Measurements from ENCODE around the gene SLC6A1.

The SLC6A1 gene

DNA sequence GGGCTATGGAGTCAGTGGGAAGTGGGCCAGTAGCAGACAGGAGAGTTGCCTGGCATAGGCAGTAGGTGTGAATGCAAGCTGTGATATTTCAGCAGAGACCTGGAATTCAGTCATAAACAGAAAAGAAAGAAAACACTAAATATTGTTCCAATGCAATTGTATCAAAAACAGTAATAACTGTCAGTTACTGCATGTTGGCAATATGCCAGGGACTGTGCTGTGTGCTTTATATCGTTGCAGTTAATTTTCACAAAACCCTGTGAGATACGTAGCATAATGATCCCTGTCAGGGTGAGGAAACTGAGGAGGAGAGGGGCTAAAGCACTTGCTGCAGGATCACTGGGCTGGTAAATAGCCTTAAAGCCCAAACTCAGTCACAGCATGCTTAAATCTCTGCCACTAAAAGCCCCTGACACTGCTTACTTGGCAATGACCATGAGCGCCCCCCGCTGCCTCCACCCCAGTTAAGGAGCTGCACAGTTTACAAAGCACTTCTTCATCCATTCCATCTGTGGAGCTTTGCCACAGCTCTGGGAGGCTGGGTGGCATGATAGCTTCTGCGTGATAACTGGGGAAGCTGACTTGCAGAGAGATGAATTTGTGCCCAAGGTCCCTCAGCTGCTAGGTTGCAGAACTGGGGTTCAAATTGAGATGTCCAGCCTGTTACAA lies 3.9 kb downstream of the SLC6A1 start:
- DNase-seq = no peak

DNA sequence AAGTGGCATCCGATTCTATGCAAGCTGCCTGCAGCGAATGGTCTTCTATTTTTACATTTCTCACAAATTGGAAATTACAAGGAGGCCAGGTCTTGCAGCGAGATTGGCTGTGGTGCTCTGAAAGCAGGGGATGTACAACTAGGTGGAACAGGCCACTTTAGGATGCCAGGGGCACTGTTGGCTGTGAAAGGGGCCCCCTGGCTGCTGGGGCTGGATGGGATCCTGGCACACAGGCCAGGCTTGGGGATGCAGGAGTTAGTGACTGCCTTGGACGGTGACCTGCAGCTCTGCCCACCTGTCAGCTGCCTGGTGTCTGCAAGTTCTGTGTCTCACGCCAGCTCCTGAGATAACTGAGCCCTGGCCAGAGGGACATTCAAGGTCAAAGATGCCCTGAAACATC lies 4.6 kb downstream of the SLC6A1 start:
- DNase-seq = no peak

DNA sequence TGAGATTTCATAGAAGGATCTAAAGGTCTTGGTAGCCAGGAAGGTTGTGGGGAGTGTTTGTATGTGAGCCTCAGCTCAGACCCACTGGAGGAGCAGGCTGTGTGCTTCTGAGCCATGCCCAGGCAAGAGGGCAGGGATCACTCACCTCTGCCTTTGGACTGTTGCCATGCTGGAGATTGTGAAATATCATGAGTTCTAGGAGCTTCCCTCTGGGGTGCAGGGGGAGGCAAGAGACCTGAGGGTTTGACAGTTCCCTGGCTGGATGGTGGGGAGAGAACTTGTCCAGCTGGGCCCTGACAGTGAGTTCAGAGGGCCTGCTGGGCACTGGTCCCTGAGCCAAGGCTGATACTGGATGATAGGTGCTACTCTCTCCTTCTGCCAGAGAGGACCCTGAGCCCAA lies 6.0 kb downstream of the SLC6A1 start:
- DNase-seq = no peak

DNA sequence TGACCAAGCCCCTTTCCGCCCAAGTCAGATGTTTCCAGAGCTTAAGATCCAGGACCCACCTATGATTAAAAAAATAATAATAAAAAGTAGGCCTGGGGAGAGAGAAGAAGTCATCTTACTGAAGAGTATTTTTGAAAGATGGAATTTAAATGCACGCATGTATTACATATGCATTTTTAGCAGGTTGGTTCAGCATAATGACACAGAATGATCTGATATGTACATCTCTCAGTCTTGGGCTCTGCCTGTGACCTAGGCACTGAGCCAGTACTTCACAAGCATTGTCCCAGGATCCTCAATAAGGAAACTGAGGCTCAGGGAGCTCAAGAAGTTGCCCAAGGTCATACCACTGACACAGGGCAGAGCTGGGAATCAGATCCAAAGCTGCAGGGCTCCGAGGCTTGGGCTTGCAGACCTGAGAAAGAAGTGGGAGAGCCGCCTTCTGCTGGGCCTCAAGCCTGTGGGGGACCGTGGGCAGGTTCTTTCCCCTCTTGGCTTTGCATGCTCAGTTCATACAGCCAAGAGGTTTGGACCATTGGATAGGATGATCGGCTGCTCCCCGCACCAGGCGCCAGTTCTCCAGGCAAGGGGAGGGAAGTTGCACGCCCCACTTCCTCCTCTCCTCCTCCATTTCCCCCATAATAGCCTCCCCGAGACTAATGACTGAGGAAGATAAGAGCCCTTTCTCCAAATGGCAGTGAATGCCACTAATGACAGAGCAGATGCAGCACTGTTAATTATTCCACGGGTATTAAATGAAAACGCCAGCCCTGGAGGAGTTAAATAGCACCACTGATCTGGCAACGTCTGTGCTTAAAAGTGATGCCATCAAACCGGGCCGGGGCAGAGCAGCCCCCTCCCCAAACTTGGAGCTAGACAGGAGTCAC lies 6.9 kb downstream of the SLC6A1 start:
- DNase-seq = no peak

DNA sequence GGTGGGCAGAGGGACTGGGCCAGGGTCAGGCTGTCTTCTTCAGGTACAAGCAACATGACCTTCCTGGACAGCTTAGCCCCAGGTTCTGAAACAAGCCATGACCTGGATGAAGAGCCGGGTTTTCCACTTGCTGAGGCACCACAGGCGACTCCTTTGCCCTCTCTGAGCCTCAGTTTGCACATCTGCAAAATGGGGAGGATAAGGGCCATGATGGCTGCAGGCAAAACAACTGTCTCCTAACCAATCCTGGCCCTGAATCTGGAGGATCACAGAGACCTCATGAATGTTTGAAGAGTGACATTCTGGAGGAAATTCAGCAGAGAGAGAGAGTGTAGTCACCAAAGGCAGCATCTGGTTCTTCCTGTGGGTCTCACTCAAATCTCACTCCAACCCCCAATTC lies 8.0 kb downstream of the SLC6A1 start:
- no peak for DNase-seq

DNA sequence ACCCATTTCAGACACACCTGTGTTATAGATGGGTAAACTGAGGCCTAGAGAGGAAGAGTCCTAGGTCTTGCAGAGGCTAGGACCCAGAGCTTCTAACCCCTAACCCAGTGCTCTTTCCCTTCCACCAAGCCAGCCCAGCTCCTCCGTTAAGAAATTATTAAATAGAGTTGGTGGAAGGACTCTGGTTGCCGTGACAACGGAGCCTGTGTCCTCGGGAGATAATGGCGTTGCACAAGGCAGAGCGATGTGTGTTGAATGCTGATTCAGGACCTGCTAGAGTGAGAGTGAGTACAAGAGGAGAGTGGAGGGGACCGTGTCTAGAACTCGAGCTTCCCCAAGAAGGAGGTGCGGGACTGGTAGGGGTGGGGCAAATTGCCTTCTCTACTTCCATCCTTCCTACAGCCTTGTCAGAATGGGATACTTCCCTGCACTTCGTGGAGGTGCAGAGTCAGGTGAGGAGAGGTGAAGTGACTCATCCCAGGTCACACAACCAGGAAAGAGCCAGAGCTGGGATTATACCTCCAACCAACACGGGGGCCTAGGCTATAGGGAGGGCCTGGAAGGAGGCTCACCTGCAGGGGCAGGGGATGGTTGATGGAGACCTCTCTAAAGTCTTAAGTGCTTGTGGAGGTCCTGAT lies 8.6 kb downstream of the SLC6A1 start:
- DNase-seq = no peak

DNA sequence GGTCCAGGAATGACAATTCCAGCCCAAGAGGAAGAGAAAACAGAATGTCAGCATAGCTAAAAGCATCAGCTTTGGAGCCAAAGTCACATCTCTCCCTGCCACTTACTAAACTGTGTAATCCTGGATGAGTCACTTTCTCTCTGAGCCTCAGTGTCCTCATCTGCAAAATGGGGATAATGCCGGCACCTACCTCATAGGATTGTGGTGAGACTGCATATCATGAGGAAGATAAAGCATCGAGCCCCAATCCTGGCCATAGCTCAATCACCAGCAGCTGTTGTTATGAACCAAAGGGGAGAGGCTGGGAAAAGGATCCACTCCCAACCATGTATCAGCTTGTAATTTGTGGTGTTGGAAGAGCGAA lies 9.1 kb downstream of the SLC6A1 start:
- DNase-seq = no peak

DNA sequence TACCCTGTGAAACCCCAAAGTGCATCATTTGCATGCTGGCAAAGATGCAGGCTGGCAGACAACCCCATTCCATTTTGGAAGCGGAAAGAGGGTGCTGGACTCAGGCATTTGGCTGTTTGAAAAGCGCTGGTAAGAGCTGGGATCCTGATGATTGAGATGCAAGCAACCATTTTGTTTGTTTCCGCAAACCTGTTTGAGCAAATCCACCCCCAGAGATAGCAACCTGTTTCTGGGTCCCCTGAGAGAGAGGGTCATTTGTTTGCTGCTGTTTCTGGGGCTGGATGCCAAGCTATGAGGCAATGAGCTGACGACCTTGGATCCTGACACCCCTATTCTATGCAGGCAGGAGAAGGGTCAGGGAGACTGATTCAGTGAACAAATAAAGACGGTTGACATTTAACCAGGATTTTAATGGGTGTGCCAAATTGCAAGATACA lies 9.8 kb downstream of the SLC6A1 start:
- no peak for DNase-seq

DNA sequence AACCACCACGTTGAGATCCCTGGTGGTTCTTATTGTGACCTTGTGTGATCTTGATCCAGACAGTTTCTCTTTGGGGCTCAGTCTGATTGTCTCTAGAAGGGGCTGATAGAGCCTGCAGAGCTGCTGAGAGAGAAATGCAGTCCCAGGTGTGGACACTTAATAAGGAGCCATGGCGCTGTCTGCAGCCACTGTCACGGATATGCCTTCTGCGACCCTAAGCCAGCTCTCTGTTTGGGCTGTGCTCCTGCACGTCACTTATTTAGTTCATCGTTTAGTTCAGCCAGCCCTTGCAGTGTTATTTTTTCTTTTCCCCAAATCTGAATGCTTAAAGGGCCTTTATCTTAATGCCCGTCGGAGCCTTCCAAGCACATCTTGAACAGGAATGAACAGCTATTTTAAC lies 12.0 kb downstream of the SLC6A1 start:
- DNase-seq = no peak

DNA sequence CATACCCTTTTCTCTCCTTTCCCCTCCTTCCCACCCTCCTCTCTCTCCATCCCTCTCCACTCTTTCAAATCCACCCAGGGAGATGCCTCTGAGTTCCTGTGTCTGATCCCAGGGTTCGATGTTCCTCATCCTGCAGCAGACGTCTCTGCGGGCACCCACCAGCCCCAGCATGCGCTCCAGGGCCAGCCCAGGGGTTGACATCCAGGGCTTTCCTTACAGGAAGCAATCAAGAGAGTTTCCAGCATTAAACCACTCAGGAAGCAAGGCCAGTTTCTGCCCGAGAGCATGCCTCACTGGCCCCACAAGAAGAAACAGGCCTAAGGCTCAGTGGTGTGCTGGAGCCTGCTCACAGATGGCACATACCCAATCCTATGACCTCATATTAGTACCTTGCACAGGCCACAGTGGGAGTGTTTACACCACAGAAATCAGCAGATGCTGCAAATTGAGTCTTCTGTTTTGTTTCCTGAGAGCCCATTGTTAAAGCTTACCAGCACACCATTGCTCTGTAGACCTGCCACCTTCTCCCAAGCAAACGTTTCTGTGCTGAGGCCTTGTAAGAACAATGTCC lies 13.2 kb downstream of the SLC6A1 start:
- DNase-seq = no peak

DNA sequence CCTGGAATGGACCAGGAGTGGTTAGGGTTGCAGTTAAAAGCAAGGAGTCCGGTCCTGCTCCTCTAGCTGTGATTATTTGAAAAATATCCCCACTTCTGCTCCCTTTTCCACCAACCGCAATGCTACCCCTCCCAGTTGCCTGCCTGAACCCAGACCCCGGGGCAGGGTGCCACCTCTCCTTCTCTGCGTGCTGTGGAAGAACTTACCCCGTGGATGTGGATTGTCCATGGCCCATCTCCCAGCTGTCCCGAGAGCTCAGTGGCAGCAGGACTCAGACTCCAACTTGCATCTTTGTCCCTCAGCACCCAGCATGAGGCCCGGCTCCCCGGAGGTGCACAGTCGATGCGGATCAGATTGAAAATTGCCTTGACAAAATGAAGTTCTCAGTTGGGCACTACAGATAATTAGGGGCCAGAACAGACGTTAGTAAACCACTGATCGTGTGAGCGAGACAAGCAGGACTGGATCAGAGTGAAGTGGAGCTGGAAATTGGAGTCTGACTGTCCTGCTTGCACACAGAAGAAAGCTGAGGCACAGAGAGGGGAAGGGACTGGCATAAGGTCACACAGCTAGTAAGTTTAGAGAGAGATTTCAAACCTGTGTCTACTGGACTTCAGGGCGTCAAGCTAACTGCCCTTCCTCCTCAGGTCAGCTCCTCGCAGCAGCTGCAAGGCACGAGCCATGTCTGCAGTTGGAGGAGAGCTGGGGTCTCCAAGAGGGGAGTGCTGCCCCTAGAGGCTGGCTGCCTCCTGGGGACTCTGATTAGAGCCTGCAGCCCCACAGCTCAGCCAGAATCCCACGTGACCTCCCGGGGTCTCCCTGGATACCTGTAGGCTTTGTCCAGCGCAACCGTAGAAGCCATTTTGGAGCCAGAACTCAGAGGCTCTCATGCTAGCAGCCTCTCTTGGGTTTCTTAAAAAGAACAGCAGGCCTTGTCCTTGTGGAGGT lies 14.7 kb downstream of the SLC6A1 start:
- no peak for DNase-seq

DNA sequence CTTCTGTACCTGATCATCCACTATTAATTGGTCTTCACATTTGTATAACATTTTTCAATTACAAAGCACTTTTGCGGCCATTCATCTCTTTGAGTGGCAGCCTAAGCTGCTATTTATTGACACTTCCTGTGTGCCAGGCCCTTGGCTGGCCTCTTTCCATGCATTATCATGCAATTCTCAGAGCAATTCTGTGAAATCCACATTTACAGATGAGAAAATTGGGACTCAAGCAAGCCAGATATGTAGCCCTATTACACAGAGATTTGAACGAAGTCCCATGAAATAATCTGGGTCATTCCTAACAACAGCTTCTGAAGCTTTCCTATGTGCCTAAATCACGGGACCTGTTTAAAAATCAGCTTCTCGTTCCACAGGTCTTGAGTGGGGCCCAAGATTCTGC lies 17.4 kb downstream of the SLC6A1 start:
- DNase-seq = no peak

DNA sequence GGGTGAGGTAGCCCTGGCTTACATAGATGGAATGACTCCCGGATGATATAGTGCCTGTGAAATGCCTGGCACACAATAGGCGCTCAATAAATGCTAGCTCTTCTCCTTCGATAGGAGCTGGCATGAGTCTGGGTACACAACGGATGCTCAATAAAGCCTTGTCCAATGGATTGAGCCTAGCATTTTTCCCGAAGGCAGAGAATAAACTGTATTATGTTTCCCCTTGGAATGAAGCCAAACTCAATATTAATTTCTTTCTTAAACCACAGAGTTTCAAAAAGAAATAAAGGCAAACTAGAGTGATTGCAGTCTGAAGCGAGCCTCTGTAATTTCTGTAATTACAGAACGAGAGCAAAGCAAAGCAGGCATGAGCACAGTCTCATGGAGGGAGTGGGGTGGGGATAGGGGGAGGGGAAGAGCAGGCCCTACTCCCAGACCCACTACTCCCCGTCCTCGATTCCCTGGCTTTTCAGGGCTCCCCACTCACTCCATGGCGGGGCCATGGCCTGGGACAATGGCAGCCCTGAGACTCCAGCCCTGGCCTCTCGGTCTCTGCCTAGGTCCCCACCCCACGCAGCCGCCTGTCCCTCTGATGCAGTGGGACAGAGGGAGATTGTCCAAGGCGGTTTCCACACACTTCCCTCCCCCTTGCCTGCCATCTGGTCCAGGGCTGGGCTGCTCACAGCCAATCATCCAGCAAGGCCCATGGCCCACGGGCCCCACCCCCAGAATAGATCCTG lies 18.0 kb downstream of the SLC6A1 start:
- no peak for DNase-seq

DNA sequence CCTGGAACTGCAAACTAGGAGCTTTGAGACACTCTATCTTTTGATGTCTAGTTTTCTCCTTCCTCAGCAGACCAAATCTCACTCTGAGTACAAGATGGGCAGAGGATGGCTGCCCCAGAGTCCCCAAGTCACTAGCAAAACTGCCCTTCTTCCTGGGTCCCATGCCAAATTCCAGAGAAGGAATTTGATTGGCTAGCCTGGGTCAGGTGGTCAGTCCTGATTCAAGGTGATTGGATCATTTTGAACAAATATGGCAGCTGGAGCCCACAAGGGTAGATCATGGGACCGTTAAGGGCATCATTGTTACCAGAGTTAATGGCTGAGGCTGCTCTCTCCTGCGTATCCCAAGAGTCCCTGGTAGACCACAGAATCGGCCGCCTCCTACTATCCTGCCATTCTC lies 21.7 kb downstream of the SLC6A1 start:
- no peak for DNase-seq

DNA sequence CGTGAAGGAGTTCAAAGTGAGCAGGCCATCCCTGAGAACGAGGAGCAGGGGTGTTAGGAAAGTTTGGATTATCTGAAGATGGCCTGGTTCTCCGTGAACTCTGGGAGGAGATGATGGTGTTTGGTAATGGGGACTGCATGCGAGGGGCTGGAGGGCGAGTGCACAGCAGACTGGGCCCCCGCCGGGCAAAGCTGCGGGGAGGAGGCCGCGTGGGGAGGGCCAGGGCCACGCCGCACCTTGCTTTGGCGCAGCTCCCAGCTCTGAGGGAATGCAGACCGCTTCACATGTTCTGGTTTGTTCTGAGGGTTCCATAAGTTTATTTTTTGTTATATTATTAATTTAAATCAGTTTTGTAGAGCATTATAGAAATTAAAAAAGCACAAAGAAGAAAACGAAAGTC lies 22.2 kb downstream of the SLC6A1 start:
- DNase-seq = no peak

DNA sequence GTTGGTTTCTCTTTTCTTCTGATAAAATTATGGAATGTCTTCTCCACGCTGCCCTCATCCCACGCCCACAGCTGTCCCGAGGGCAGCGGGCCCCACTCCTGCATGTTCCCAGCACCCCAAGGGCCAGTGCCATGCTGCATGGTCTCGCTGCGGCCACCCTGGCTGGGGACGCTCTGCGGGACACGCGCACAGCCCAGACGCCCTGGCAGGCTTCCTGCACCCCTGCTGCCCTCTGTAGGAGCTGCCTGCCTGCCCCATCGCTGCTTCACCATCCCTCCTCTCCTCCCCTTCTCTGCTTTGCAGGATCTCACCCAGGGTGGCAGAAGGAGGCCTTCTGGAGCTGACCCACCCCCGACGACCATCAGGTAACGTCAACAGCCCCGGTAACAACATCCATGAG lies 22.8 kb downstream of the SLC6A1 start:
- no peak for DNase-seq

DNA sequence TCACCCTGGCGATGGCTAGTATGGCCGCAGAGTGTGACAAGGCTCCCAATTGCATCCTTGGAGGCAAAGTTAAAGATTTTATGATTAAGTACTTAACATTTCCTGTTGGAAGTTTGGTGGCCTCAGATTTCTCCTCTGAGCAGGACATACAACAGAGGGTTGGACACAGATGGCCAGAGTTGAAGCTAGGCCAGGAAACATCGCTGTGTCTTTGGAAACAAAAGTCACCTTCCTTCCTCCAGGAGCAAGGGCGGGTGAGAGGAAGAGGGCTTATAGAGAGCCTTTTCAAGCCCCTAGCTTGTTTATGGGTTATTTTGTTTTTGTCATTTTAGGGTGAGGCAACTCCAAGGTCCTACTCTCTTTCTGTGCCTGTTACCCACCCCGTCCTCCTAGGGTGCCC lies 24.2 kb downstream of the SLC6A1 start:
- no peak for DNase-seq

DNA sequence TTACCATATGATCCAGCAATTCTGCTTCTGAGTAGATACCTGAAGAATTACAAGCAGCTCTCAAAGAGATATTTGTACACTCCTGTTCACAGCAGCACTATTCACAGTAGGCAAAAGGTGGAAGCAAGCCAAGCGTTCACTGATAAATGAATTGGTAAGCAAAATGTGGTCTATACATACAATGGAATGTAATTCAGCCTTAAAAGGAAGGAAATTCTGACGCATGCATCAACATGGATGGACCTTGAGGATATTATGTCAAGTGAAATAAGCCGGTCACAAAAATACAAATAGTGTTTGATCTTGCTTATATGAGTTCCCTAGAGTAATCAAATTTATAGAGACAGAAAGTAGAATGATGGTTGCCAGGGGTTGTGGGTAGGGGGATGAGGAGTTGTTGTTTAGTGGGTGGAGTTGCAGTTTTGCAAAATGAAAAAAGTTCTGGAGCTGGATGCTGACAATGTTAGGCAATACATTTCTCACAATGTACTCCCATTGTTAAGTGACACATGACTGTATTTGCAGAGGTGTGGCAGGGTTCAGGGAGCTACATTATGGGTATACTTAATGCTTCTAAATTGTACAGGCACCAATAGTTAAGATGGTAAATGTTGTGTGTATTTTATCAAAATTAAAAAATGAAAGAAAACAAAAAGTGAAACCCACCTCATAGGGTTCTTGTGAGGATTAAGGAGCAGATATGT lies 26.7 kb downstream of the SLC6A1 start:
- no peak for DNase-seq

DNA sequence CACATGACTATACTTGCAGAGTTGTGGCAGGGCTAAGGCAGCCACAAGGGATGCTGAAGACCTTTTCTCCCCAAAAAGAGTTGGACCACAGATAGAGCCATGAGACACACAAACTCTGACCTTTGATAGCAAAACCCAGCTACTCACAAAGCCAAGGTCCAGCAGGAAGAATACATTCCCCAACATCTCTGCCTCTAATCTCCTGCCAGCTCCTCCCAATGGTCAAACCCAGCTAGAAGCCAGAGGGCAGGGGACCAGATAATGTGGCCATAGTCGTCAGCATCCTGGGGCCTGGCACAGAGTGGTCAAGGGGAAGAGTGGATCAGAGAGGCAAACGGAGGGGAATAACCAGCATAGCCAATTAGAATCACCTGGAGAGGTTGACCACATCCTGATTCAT lies 28.2 kb downstream of the SLC6A1 start:
- no peak for DNase-seq

DNA sequence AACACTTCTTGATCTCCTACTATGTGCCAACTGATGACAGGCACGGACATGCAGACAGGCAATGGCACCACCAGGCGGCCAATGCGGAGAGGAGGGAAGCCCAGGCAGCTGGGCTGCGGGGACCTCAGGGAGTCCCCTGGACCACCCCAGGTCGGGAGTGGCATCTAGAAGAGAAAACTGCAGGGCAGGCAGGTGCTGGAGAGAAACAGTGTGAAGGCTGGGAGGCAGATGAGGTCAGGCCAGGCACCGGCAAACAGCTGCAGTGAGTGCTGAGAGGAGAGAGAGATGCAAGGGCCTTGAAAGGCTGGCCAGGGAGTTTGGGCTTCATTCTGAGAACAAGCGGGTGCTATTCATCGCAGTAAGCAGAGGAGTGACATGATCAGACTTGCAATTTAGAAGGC lies 29.1 kb downstream of the SLC6A1 start:
- DNase-seq = no peak

DNA sequence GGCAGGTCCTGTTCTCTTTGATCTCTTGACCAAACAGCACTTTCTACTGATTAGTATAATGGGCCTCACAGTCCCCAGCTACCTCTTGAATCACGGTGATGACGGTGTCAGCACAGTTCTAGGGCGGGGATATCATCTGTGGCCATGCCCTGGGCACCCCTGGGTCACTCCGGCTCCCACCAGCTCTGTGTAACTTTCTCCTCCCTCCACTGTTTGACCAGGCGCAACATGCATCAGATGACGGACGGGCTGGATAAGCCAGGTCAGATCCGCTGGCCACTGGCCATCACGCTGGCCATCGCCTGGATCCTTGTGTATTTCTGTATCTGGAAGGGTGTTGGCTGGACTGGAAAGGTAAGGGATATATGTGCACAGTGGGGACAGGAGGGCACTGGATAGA lies 29.6 kb downstream of the SLC6A1 start:
- DNase-seq = no peak
